Measurements from ENCODE around the gene PCNT.
"Not testable (repeated sequence)": the region's sequence is repeated elsewhere in the genome, so short reads cannot be mapped to it uniquely, and the experiment has no call there.

The PCNT gene

DNA sequence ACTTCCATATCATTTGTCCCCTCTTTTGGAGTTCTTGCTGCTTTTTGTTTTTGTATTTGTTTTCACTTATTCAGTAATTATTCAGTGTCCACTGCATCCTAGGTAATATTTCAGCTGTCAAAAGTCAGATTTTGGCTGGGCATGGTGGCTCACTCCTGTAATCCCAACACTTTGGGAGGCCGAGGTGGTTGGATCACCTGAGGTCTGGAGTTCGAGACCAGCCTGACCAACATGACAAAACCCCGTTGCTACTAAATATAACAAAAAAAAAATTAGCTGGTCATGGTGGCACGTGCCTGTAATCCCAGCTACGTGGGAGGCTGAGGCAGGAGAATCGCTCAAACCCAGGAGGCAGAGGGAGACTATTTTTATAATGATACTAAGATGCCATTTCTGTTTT is 141.2 kb downstream of the PCNT start:
- in situ Hi-C loops (cut with HindIII; ENCODE audit: low sequenced_read_pairs) = not testable (repeated sequence)

DNA sequence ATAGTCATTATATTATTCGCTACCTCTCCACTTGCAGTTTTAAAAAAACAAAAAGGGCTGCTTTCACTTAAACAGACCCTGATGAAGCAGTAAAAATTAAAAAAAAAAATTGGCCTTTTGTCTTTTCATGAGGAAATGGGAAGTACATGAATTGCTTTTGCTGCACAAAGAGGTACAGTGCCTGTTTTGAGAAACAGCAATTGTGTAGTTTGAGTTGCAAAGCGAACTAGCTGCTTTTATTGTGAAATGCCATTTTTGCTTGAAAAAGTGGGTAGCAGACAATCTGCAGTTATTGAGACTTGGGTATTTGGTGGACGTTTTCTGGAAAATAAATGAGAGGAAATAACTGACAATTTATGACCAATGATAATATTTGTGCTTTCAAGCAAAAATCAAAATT is 141.7 kb downstream of the PCNT start:
- in situ Hi-C loops (cut with HindIII; ENCODE audit: low sequenced_read_pairs) = no loop called here

DNA sequence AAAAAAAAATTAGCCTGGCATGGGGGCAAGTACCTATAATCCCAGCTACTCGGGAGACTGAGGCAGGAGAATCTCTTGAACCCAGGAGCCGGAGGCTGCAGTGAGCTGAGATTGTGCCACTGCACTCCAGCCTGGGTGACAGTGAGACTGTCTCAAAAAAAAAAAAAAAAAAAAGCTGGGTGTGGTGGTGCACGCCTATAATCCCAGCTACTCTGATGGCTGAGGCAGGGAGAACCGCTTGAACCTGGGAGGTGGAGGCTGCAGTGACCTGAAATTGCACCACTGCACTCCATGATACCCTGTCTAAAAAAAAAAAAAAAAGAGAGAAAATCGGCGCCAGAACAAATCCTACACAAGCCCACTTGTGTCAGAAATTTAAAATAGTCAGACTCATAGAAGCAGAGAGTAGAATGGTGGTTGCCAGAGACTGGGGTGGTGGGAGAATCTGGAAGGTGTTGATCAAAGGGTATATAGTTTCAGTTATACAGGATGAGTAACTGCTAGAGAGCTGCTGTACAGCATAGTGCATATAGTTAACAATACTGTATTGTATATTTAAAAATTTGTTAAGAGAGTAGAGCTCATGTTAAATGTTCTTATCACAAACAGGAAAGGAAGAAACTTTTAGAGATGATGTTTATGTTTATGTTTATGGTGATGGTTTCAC is 144.3 kb downstream of the PCNT start:
- in situ Hi-C loops (cut with HindIII; ENCODE audit: low sequenced_read_pairs) = no loop called here

DNA sequence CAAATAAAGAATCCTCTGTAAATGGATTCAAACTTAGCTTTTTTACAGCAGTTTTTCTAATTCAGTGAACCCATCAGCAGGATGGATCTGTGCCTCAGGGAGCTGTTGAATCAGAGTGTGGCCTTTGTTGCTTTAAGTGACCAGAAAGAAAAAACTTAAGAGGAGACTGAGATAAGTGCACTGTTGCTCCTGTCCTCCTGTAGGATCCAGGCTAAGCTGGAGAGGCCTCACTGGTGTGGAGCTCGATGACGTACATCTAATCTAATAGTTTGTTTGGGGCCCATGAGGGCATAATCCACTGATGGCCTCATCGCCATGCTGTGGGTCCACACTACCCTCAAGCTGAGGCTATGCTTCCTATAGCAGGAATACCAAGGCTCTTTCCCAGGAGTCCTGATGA is 145.3 kb downstream of the PCNT start:
- in situ Hi-C loops (cut with HindIII; ENCODE audit: low sequenced_read_pairs) = no loop called here

DNA sequence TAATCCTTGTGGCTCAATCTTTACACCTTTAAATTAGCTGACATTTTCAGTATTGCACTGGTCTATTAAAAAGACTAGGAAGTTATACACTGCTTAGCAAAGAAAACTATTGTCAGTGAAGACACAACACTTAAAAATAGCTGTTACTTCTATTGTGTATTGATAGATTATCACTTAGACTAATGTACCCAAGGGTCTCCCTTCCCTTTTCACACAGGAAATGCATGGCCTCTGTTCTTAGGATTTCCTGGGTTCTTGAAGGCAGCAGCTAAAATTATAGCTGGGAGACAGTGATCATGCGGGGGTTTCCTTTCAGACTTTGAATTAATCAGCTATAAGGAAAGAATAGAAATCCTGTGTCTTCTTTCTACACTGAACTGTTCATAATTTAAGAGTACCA is 147.6 kb downstream of the PCNT start:
- in situ Hi-C loops (cut with HindIII; ENCODE audit: low sequenced_read_pairs) = no loop called here

DNA sequence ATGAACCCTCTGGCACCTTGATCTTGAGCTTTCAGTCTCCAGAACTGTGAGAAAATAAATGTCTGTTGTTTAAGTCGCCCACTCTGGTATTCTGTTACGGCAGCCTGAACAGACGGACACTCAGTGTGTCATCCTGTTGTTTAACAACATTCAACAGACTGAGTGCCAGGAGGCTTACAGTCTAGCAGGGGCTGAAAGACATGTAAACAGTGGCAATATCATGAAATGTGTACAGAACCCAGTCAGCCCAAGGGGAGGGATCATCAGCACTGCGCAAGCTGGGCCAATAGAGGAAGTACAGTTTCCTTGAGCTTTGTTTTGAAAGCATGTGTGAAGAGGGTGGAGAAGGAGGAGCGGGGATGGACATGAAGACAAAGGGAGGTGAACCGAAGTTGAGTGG is 148.3 kb downstream of the PCNT start:
- in situ Hi-C loops (cut with HindIII; ENCODE audit: low sequenced_read_pairs) = no loop called here

DNA sequence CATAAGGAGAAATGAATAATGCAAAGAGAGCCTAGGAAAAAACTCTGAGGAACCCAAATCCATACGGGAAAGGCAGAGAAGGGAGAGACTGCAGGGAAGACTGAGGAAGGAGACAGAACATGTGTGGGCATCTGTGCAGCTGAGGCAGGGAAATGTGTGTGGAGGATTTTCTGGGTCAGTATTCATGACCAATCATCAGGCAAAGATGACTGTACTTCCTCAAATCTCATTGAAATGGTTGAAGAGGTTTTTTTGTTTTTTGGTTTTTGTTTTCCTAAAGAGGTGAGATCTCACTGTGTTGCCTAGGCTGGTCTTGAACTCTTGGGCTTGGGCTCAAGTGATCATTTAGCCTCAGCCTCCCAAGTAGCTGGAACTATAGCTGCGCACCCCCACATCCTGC is 150.4 kb downstream of the PCNT start:
- in situ Hi-C loops (cut with HindIII; ENCODE audit: low sequenced_read_pairs) = no loop called here

DNA sequence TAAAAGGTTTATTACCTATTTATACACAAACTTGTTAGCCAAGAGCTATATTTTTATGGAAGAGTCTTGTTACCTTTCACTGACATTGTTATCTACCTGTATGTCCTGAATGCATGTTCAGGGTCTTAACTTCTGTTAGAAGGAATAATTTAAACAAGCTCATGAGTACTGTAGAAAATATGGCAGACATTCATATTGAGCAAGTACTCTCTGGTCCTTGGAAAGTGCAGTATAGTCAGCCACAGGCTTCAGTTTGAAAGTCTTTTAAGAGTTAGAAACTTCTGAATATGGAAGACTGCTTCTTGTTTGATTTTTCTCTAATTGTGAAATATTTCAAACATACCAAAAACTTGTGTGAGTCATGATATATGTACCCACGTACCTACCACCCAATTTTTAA is 151.3 kb downstream of the PCNT start:
- in situ Hi-C loops (cut with HindIII; ENCODE audit: low sequenced_read_pairs) = no loop called here

DNA sequence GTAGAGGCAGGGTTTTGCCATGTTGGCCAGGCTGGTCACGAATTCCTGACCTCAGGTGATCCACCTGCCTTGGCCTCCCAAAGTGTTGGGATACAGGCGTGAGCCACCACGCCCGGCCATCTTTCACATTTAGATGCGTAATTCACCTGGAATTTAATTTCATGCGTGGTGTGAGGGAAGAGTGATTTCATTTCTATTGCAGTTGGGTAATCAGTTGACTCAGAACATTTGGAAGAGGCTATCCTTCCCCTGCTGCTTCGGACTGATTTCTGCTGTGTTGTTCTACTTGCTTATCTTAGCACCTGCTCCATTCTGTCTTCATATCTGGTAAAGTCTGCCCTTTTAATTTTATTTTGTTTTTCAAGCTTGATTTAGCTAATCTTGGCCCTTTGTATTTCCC is 153.8 kb downstream of the PCNT start:
- in situ Hi-C loops (cut with HindIII; ENCODE audit: low sequenced_read_pairs) = no loop called here

DNA sequence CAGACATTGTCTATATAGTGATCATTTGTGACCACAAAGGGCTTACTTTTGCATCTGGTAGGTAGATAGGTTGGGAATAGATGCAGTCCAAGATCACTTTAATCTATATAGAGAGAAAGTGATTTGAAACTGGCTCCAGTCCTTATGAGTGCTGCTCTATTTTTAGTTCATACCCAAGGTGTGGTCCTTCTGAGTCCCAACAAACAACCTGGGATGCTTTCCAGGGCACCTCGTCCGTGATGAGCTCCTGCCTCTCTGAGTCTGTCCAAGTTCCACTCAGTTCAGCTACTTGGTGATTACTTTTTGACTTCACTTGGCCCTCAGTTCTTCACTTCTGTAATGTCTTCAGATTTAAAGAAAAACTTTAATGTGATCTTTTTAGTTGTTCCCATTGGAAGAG is 155.0 kb downstream of the PCNT start:
- in situ Hi-C loops (cut with HindIII; ENCODE audit: low sequenced_read_pairs) = no loop called here

DNA sequence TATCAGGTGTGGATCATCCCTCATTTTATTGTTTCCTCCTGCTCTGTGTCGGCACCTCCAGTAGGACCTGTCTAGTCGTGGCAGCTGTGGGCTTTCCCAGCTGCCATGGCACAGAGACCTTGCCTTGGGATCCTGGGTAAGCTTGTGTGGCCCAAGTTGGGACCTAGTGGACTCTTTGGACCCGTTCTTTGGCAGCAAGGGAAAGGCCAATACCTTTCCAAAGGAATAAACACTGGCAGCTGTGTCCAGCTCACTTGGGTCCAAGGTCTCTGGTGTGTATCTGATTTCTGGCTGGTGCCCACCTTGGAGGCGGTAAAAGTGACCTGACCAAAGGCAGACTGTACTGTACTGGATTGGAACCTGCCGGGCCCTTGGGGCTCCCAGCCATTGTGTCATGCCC is 156.5 kb downstream of the PCNT start:
- in situ Hi-C loops (cut with HindIII; ENCODE audit: low sequenced_read_pairs) = loop anchor here (5.0 kb wide), 1 partner anchor 63 kb away; no protein-coding TSS in a partner anchor

DNA sequence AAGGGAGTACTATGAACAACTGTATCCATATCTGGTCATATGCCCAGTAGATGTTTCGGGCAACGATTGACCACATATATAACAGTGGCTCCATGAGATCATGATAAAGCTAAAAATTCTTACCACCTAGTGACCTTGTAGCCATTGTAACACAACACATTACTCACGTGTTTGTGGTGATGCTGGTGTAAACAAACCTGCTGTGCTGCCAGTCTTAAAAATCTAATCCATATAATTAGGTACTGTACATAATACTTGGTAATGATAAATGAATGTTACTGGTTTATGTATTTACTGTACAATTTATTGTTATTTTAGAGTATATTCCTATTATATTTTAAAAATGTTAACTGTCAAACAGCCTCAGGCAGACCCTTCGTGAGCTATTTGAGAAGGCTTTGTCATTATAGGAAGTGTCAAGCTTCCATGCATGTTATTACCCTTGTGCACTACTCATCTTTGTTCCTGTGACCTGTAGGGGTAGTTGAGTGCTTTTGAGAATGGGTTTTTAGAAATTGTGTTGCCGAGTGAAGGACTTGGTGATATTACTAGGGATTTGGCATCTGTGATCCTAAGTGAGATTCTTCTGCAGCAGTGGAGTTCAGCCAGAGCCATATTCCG is 158.4 kb downstream of the PCNT start:
- in situ Hi-C loops (cut with HindIII; ENCODE audit: low sequenced_read_pairs) = loop anchor here (5.0 kb wide), 1 partner anchor 65 kb away; no protein-coding TSS in a partner anchor

DNA sequence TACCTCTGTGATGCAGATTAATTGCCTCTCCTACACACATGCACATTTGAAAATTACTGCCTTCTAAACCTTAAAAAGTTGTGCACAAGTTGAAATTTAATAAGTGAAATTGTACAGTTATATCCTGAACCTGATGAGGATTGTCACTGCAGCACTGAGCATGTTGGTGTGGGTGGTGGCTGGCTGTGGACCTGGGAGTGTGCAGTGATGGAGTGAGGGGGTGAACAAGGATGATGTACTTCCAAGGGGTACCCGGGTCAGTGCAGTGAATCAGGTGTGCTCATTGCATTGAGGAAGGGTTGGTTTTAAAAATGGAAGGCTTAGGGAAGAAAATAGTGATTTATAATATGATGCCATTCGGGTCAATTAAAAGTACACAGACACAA is 158.9 kb downstream of the PCNT start:
- in situ Hi-C loops (cut with HindIII; ENCODE audit: low sequenced_read_pairs) = loop anchor here (5.0 kb wide), 1 partner anchor 66 kb away; no protein-coding TSS in a partner anchor

DNA sequence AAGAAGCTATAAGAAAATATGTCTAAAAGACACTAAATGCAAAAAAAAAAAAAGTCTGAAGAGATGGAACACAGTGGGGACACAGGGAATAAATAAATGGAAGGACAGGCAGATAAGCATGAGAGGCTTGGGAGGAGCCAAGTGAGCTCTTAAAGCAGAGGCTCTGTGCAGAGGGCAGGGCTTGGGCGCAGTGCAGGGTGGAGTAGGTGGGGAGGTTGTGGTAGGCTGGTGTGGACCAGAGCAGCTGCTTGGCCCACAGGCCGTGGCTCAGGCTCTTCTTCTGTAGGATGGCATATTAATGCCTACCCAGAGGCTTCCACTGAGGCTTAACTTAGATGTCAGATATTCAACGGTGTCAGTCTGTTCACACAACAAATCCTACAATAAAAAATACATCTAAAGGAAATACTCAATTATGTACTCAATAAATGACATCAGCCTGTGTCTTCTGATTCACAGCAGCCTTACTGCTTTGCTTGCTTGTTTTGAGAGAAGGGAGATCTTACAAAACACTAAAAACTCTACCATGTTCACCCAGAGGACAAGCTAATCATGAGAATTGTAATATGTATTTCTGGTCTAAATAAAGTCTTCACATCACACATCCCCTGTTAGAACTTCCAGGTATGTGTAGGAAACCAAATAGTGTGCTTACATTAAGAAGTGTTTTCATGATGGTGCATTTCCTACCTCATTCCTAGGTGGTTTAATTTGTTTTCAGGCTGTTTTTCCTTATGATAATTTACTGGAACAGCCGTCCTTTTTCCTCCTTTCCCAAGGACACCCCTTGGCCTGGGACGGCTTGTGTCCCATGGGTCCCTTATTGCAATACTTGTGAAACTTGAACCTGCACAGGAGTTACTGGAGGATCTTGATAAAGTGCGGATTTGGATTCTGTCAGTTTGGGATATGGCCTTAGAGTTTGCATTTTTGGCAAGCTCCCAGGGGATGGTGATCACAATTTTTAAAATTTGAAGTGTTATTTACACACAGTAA is 159.6 kb downstream of the PCNT start:
- in situ Hi-C loops (cut with HindIII; ENCODE audit: low sequenced_read_pairs) = loop anchor here (5.0 kb wide), 1 partner anchor 66 kb away; no protein-coding TSS in a partner anchor

DNA sequence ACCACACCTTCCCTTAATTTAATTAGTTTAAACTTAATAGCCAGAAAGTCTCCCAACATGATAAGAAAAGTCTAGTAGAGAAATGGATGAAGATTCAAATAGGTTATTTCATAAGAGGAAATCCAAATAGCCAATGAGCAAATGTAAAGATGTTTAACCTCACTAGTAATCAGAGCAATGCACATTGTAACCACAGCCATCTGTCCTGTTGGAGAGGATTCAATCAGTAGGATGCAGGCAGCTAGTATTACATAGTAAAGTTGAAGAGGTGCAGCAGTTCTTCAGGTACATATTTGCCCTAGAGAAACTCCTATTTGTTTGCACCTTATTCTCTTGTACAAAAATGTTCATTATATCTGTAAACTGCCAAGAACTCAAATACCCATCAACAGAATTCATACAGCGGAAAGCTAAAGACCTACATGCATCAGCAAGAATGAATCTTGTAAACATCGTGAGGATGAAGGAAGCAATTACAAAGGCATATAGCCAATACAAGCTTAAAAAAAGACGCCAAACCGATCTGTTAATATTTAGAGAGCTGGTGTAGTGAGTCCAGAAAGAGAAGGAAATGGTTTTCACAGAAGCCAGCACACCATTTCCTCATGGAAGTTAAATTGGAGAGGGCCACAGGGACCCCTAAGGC is 162.6 kb downstream of the PCNT start:
- in situ Hi-C loops (cut with HindIII; ENCODE audit: low sequenced_read_pairs) = no loop called here

DNA sequence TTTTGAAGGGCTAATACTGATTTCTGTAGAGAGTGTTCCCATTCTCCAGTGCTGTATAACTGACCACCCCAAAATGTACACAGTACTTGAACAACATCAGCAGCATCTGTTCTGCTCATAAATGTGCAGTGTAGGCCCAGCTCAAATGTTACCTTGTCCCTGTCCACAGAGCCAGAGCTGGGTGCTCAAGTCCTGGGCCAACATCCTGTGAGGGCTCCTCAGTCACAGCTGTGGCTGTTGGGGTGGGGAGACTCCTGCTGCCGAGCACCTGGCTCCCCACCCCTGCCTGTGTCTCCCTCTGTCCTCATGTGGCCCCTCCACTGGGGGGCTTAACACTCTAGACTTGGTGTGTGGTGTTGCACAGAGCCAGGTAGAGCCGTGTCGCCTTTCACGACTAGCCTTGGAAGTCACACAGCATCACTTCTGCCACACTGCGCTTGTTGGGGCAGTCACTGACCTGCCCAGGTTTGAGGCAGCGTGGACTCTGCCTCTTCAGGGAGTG is 165.3 kb downstream of the PCNT start:
- in situ Hi-C loops (cut with HindIII; ENCODE audit: low sequenced_read_pairs) = no loop called here

DNA sequence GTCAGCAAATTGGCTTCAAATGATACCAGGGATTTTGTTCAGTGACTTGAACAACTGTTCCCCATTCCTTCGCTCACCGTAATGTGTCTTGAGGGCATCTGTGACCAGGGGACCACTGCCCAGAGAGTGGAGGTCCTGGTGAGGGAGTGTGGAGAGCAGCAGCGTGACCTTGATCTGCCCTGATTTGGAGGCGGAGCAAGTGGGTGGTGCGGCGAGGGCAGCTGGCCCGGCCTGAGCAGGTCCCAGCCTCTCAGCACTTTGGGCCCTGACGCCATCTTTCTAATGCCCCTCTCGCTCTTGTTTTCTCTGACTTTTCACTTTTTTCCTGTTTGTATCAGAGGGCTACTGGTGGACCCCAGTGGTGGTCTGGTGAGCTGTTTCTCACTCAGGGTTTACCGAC is 165.8 kb downstream of the PCNT start:
- in situ Hi-C loops (cut with HindIII; ENCODE audit: low sequenced_read_pairs) = no loop called here

DNA sequence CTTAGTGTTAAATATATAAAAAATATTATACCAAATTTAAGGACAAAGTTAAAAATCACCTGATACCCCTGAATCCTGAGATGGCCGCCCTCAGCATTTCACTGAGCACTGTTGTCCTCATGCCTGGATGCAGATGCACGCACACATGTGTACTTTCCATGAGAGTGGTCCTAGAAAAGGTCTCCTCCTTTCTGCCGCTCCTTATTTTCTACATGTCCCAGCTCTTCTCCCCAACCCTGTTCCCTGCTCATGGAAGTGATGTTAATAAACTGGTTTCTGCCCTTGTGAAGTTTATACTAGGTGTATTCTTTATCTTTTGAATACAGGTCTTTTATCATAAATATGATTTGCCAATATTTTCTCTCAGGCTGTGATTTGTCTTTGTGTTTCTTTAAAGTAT is 167.6 kb downstream of the PCNT start:
- in situ Hi-C loops (cut with HindIII; ENCODE audit: low sequenced_read_pairs) = no loop called here

DNA sequence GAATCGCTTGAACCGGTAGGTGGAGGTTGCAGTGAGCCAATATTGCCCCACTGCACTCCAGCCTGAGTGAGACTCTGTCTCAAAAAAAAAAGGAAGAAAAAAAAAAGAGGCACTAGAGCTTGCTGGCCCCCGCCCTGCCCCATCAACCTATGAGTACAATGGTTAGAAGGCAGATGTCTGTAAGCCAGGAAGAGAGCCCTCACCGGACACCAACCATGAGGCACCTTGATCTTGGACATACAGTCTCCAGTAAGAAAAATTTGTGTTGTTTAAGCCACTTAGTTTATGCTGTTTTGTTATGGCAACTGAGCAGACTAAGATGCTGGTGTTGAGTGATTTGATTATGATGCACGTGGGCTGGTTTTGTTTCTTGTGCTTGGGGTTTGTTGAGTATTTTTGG is 168.9 kb downstream of the PCNT start:
- in situ Hi-C loops (cut with HindIII; ENCODE audit: low sequenced_read_pairs) = no loop called here

DNA sequence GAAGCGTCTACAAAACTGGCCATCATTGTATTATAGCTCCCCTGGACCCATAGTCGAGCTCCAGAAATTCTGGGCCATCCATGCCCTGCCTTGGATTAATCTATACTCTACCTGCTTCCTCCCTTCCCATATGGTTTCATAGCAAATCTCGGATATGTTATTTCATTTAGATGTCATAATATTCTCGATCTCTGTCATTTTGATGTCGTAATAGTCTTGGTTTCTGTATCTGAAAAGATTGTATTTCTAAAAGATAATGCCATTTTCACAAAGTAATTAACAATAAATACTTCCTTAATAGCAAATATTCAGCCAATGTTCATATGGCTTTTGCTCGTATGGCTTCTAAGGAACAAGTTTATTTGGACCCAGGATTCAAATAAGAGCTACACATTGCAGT is 169.9 kb downstream of the PCNT start:
- in situ Hi-C loops (cut with HindIII; ENCODE audit: low sequenced_read_pairs) = no loop called here
